MCF 10A (cell line): ENCODE results near the gene EPHB3. TPM values are rescaled to one million over a fixed set of nuclear protein-coding genes. Genes with fewer than 3 reads are reported as not detected.

Experiments used
- Bru-seq: library from RNA; stranded (reverse); fragments of 400-500 nt; gene quantifications from one replicate; lab custom pipeline; 2021; lab: Mats Ljungman, UMichigan
- BruChase-seq, 2 experiments: library from RNA; stranded (reverse); fragments of 400-500 nt; gene quantifications; one replicate each; lab custom pipeline; 2021; lab: Mats Ljungman, UMichigan
- BruUV-seq: library from RNA; stranded (reverse); fragments of 400-500 nt; replicated peaks from 2 replicates; lab custom pipeline; 2021; lab: Mats Ljungman, UMichigan
- CTCF ChIA-PET: fragments of 300-600 bp; sonication (Branson Sonifier 250); formaldehyde crosslinking; extraction: SDS; loops from one replicate; lab custom pipeline; 2021; ENCODE audit warnings: antibody characterized with exemption, inconsistent platforms; lab: Yijun Ruan, JAX
- POLR2A ChIA-PET: fragments of 300-600, 350-650 bp; sonication (Branson Sonifier 250); formaldehyde crosslinking; extraction: SDS; loops from one replicate; lab custom pipeline; 2020; ENCODE audit warnings: antibody characterized with exemption, inconsistent platforms; lab: Yijun Ruan, JAX
- DNase-seq: peaks from one replicate; pipeline ENCODE4 v3.0.0-alpha.2; 2018; ENCODE audit not compliant: unreplicated experiment
- H3K27ac Mint-ChIP-seq: one replicate; pipeline ENCODE4 v1.8.0; 2022; ENCODE audit warnings: mild to moderate bottlenecking, low read depth, mixed read lengths; ENCODE audit not compliant: unreplicated experiment
- H3K27me3 Mint-ChIP-seq: one replicate; pipeline ENCODE4 v1.8.0; 2022; ENCODE audit warnings: mixed read lengths; ENCODE audit not compliant: insufficient read depth, unreplicated experiment
- H3K36me3 Mint-ChIP-seq: one replicate; pipeline ENCODE4 v1.8.0; 2022; ENCODE audit warnings: mild to moderate bottlenecking, moderate library complexity, mixed read lengths; ENCODE audit not compliant: insufficient read depth, unreplicated experiment
- H3K4me1 Mint-ChIP-seq: one replicate; pipeline ENCODE4 v1.8.0; 2022; ENCODE audit warnings: mixed read lengths; ENCODE audit not compliant: insufficient read depth, unreplicated experiment
- H3K4me3 Mint-ChIP-seq: one replicate; pipeline ENCODE4 v1.8.0; 2022; ENCODE audit warnings: mild to moderate bottlenecking, moderate library complexity, mixed read lengths; ENCODE audit not compliant: unreplicated experiment
- H3K9me3 Mint-ChIP-seq: one replicate; pipeline ENCODE4 v1.8.0; 2022; ENCODE audit warnings: mixed read lengths; ENCODE audit not compliant: unreplicated experiment
- CTCF ChIP-seq: fragments of 200-600 bp; IDR thresholded peaks from one replicate; pipeline ENCODE4 v1.8.0; 2022; ENCODE audit warnings: antibody characterized with exemption, mild to moderate bottlenecking; ENCODE audit not compliant: unreplicated experiment
- intact Hi-C: fragments of 100-400 bp; cut with micrococcal nuclease; formaldehyde crosslinking; loops from 2 replicates; pipeline ENCODE4 v1.14.1; 2022
- long read RNA-seq: library from polyadenylated mRNA; stranded (forward); transcript quantifications from one replicate; pipeline ENCODE4 v2.0.0, GENCODE V29; 2022
- total RNA-seq: library from RNA; stranded (reverse); gene quantifications from 2 replicates; pipeline ENCODE4 v1.2.3, GENCODE V29; 2022

The EPHB3 gene
- 4.0 and 5.4 TPM in 2 replicates for total RNA-seq
- percentile 27 among the genes with signal in this experiment for Bru-seq, nascent RNA
- percentile 28 among the genes with signal in this experiment for BruChase-seq, experiment 1, labeled RNA remaining after a 6-hour chase
- BruChase-seq, experiment 2, labeled RNA remaining after a 2-hour chase, result percentile 35 among the genes with signal in this experiment
- long read RNA-seq, full-length matches to known transcripts, result 15 of 24 reads
- long read RNA-seq, partial matches to known transcripts, result 6 of 24 reads
- long read RNA-seq, other reads (novel, unspliced or antisense), result 3 of 24 reads

- H3K4me1 Mint-ChIP-seq, result peaks cover 38% of the 10 kb centered on the region
- no TSS peak for BruUV-seq
- H3K9me3 Mint-ChIP-seq, result no peaks in the 10 kb centered on the region
- DNase-seq, result peak; percentile 99
- POLR2A ChIA-PET, result interaction anchor here (0.6 to 3.3 kb wide), 30 partner anchors 11 to 249 kb away, joined by 3 to 85 read pairs (median 4); no protein-coding TSS in a partner anchor
- H3K27me3 Mint-ChIP-seq, result no peaks in the 10 kb centered on the region
- peak; percentile 99 for TF ChIP-seq CTCF
- H3K27ac Mint-ChIP-seq, result no peak within 1 kb of the TSS
- CTCF ChIA-PET, result interaction anchor here (0.5 to 3.1 kb wide), 42 partner anchors 9 to 897 kb away, joined by 3 to 38 read pairs (median 4); partner anchors contain the start of gene VPS8
- no peaks in the 10 kb centered on the region for H3K36me3 Mint-ChIP-seq
- intact Hi-C loops, result loop anchor here (1.0 kb wide), 5 partner anchors 151 to 242 kb away; partner anchors contain the start of gene MAGEF1
- H3K4me3 Mint-ChIP-seq, result peak within 1 kb of the TSS; percentile 83
These were observed at the start of gene EPHB3 for GRCh38 chr3:184561061-184561912. TSS of gene EPHB3 (plus strand) at chr3:184561785. CDS start at chr3:184562236, 451 bp downstream.

GRCh38 chr3:184512621-184513020 is 49.0 kb upstream of the EPHB3 start:
- ChIA-PET POLR2A (interaction anchor here (0.5 to 1.0 kb wide), 4 partner anchors 9 to 199 kb away, joined by 3 to 4 read pairs (median 3); partner anchors contain the start of gene MAGEF1), CTCF (interaction anchor here (0.6 to 7.2 kb wide), 21 partner anchors 8 to 263 kb away, joined by 3 to 107 read pairs (median 6); partner anchors contain the start of gene EEF1AKMT4)
- DNase-seq, result no peak
- peak overlapping the region; percentile 13 for H3K4me3 Mint-ChIP-seq
- H3K4me1 Mint-ChIP-seq, result no peaks in the 10 kb centered on the region
- H3K36me3 Mint-ChIP-seq, result no peaks in the 10 kb centered on the region
- H3K27ac Mint-ChIP-seq, result no peak overlapping the region
- no peak for TF ChIP-seq CTCF
- peaks cover 65% of the 10 kb centered on the region for H3K27me3 Mint-ChIP-seq
- H3K9me3 Mint-ChIP-seq, result peaks cover 16% of the 10 kb centered on the region
- intact Hi-C loops, result loop anchor here (1.0 to 2.0 kb wide), 3 partner anchors 43 to 142 kb away; no protein-coding TSS in a partner anchor
- BruUV-seq, result no TSS peak

- ChIA-PET CTCF (interaction anchor here (0.5 to 7.2 kb wide), 48 partner anchors 8 to 392 kb away, joined by 3 to 107 read pairs (median 5); partner anchors contain the start of genes EPHB3 and THPO), POLR2A (interaction anchor here (0.5 to 1.0 kb wide), 4 partner anchors 10 to 92 kb away, joined by 3 read pairs; no protein-coding TSS in a partner anchor)
- DNase-seq, result peak; percentile 74
- TF ChIP-seq CTCF, result peak; percentile 80
- peak overlapping the region; percentile 53 for H3K4me3 Mint-ChIP-seq
- H3K4me1 Mint-ChIP-seq, result no peaks in the 10 kb centered on the region
- intact Hi-C loops, result loop anchor here (1.0 to 2.0 kb wide), 3 partner anchors 44 to 143 kb away; no protein-coding TSS in a partner anchor
- peaks cover 16% of the 10 kb centered on the region for H3K9me3 Mint-ChIP-seq
- H3K36me3 Mint-ChIP-seq, result no peaks in the 10 kb centered on the region
- no peak overlapping the region for H3K27ac Mint-ChIP-seq
- no TSS peak for BruUV-seq
- H3K27me3 Mint-ChIP-seq, result peaks cover 69% of the 10 kb centered on the region
These were observed 48.1 kb upstream of the EPHB3 start for GRCh38 chr3:184513276-184514170.
